ENCODE measurements around the gene RAD51C. TPM values are rescaled to one million over a fixed set of nuclear protein-coding genes. Genes with fewer than 3 reads are reported as not detected.
A peak's percentile ranks its signal among the peaks of the same experiment; 100 is the strongest.

The RAD51C gene
- total and polyA plus RNA-seq, 9 of the 15 experiments (the other 6 are each of a cell fraction or from before 2014, with no cell fraction given), result 93.9 to 341 (median 135) TPM

DNA sequence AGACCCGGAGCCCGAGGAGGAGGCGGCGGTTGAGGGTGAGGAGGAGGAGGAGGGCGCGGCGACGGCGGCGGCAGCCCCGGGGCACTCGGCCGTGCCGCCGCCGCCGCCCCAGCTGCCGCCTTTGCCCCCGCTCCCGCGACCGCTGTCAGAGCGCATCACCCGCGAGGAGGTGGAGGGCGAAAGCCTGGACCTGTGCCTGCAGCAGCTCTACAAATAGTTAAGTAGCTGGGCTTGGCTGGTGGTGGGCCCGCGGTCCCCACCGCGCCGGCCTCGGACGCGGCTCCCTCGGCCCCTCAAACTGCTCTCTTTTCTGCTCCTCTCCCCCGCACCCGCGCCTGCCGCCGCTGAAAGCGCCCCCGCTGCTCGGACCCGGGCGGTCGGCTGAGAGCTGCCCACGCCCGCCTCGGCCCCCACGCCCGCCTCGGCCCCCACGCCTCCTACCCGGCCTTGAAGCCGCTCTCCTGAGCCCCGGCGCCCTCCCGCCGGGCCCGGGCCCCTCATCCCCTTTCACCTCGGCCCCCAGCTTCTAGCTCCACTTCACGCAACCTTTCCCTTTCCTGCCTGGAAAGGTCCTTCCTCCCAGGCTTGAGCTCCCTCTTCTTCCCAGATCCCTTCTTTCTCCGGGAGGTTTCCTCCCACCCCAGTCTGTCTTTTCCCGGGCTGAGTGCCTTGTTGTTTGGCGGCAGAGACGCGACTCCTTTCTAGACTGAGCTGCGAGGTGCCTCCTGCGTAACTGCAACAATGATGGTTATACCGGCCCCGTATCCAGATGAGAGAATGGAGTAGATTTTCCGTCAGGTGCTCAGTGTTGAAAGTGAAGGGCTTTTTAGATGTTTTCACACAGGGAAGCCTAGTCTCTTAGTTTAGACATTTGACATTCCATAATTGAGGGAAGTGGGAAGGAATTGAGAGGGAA is 64.1 kb downstream of the RAD51C start (continued):
- TF ChIP-seq, protein P1, sequence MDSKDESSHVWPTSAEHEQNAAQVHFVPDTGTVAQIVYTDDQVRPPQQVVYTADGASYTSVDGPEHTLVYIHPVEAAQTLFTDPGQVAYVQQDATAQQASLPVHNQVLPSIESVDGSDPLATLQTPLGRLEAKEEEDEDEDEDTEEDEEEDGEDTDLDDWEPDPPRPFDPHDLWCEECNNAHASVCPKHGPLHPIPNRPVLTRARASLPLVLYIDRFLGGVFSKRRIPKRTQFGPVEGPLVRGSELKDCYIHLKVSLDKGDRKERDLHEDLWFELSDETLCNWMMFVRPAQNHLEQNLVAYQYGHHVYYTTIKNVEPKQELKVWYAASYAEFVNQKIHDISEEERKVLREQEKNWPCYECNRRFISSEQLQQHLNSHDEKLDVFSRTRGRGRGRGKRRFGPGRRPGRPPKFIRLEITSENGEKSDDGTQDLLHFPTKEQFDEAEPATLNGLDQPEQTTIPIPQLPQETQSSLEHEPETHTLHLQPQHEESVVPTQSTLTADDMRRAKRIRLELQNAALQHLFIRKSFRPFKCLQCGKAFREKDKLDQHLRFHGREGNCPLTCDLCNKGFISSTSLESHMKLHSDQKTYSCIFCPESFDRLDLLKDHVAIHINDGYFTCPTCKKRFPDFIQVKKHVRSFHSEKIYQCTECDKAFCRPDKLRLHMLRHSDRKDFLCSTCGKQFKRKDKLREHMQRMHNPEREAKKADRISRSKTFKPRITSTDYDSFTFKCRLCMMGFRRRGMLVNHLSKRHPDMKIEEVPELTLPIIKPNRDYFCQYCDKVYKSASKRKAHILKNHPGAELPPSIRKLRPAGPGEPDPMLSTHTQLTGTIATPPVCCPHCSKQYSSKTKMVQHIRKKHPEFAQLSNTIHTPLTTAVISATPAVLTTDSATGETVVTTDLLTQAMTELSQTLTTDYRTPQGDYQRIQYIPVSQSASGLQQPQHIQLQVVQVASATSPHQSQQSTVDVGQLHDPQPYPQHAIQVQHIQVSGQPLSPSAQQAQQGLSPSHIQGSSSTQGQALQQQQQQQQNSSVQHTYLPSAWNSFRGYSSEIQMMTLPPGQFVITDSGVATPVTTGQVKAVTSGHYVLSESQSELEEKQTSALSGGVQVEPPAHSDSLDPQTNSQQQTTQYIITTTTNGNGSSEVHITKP (IDR thresholded peaks at IDR 0.05; ENCODE audit: partially characterized antibody), result no peak
- TF ChIP-seq ZFX (CRISPR knock-in tag; IDR thresholded peaks at IDR 0.05), result peak; percentile 35; the same call in 1 of the 2 replicates

DNA sequence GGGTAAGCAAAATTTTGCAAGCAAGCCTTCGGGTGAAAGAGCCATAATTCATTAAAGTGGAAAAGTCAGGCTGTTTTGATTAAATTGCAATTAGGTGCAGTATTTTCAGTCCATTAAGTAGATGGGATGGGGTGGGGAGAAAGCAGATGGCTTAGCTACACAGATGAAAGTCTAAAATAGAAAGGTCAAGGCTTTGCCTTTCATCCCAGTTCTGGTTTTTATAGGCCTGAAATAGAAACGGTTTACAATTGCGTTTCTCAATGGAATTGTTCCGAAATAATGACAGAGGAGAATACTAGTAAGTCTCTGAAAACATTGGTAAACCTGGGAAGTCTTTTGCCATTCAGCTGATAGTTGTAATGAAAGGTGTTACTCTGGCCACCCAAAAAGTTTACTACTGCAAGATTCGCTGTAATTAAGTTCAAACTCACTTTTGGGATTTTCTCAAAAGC is 64.8 kb downstream of the RAD51C start:
- Histone ChIP-seq H3K4me2 (ENCODE audit: insufficient read depth, low read length) (peak overlapping the region; percentile 88), H4K20me1 (replicated peaks; ENCODE audit: control insufficient read depth, insufficient read depth, low read length) (no peaks in the 10 kb centered on the region), H3K9ac (ENCODE audit: insufficient read depth in 1 of 2, low read depth in 2 of 2, low read length in 2 of 2) (0 out of 4 replicates have a peak overlapping the region, but pooled peaks of 1 of the 2 experiments have one; percentile 31), H3K9me3 (replicated peaks; ENCODE audit: control insufficient read depth, insufficient read depth, low read depth, low read length) (no peaks in the 10 kb centered on the region), H3K36me3 (ENCODE audit: control insufficient read depth, insufficient read depth, low read length) (no peaks in the 10 kb centered on the region), H3K4me3 (peak overlapping the region; percentile 70), H3K27me3 (ENCODE audit: control insufficient read depth in 2 of 2, insufficient read depth in 2 of 2, low read length in 2 of 2) (no peaks in the 10 kb centered on the region), H3K27ac (ENCODE audit: extremely low read depth, low read depth, low read length) (no peak overlapping the region), H3K9me1 (ENCODE audit: control insufficient read depth, insufficient read depth, low read length) (no peaks in the 10 kb centered on the region), H3K79me2 (ENCODE audit: control insufficient read depth, insufficient read depth, low read length) (peaks cover 8% of the 10 kb centered on the region; the same call in 1 of the 3 replicates), H2AFZ (ENCODE audit: low read depth, low read length) (peak overlapping the region; percentile 62), H3K4me1 (replicated peaks in 1 of 2; ENCODE audit: control insufficient read depth in 2 of 2, insufficient read depth in 2 of 2, low read length in 2 of 2) (peaks cover 6 to 14% of the 10 kb centered on the region in 2 experiments; a peak in 4 of 5 replicates)
- ATAC-seq, result no peak
- 22% methylated on average over 5 of the region's 5 CpGs for WGBS (ENCODE audit: insufficient coverage, low coverage, missing lambda C conversion rate)
- in situ Hi-C loops (cut with MboI) (no loop called here), intact Hi-C loops (cut with micrococcal nuclease) (no loop called here)
- POLR2A ChIA-PET, result interaction anchor here (0.5 to 3.4 kb wide), 2 partner anchors 126 to 554 kb away, joined by 3 to 20 read pairs; no protein-coding TSS in a partner anchor
- TSS peak; percentile 41 for BruUV-seq (replicated peaks)
- DNase-seq (ENCODE audit: extremely low read depth in 1 of 4, low spot score in 3 of 4), result no peak
- peak; percentile 67 for FAIRE-seq
- no peak for TF ChIP-seq PHF20 (IDR thresholded peaks at IDR 0.05; ENCODE audit: partially characterized antibody)
- no peak for TF ChIP-seq ATF1 (CRISPR knock-in tag; IDR thresholded peaks at IDR 0.05)
- no peak for TF ChIP-seq ATF1 (tag; IDR thresholded peaks at IDR 0.05)
- 0 out of 2 replicates have a peak, but pooled peaks have one; percentile 24 for TF ChIP-seq GABPB1 (CRISPR knock-in tag; IDR thresholded peaks at IDR 0.05)
- CTCF ChIA-PET (ENCODE audit: low intra/inter-chr PET ratio), result no interaction called here

All from K562 (cell line).